HG03469 (cell line): ENCODE results near the gene ADARB2.
"Not testable (repeated sequence)": the region's sequence is repeated elsewhere in the genome, so short reads cannot be mapped to it uniquely, and the experiment has no call there.

Experiments used
- ATAC-seq: cut with Tn5 transposase; IDR thresholded peaks from one replicate; pipeline ENCODE4 v1.9.1; 2021; ENCODE audit warnings: mild to moderate bottlenecking, moderate library complexity, moderate number of reproducible peaks; ENCODE audit not compliant: unreplicated experiment

ADARB2 gene

DNA sequence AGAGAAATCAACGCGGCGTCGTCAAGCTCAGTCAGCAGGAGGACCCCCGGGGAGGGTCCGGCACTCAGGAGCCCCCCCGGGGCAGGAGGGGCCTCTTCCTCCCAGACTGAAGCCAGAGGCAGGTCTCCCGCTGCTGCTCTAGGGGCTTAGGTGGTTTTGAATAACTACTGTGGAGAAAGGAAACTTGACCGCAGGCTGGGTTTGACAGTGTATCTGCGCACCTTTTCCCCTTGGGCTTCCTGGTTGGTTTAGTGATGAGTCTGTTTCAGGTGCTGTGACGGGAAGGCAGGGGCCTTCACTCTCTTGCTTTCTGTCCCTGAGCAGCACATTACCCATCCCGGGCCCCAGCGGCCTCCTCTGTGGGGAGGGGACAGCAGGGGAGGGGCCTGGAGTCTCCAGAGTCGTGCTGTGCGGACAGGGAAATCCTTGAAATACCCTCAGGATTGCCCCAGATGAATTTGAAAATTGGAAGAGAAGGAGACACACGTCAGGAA, 262.2 kb downstream of the ADARB2 start:
- ATAC-seq = no peak

DNA sequence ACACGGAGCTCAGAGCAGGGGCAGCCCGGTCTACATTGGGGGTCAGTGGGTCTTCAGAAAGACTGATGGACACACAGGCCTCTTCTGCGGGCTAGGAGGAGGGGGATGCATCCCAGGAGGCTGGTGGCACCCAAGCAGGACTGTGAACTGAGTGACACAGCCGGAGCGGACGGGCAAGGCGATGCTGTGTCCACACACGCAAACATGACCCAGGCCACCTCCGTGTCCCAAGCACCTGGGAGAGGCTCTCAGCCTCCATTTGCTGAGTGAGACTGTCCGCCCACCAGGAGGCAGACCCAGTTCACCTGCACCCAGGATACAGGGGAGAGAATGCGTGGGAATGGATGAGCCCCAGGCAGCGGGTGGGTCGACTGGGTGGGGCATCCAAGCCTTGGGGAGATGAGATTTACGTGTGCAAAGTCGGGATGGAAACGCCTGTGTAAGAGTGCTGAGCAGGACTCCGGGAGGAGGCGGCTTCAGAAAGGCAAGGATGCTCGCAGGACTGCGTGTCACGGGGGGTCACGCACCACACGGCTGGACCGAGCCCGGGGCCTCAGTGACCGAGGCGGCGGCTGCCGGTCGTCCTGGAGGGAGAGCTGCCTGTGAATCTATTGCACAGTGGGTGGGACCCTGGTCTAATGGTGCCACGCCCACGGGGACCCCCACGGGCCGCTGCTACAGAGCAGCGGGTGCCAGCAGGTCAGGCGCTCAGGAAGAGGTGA, 262.8 kb downstream of the ADARB2 start:
- ATAC-seq = no peak

DNA sequence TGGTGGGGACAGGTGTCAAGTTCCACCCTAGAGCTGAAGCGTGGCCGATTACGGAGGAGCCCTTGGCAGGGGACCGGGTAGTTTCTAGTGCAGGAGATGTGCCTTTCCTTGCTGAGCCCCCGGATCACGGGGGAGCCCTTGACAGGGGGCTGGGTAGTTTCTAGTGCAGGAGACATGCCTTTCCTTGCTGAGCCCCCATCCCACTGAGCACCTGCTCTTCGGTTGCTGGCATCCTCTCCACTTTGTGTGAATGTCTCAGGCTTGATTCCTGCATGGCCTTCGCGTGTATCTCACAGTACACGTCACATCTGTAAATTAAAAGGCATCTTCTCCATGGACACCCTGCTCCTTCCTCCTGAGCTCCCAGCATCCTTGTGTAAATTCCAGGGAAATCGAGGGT, 263.5 kb downstream of the ADARB2 start:
- ATAC-seq = no peak

DNA sequence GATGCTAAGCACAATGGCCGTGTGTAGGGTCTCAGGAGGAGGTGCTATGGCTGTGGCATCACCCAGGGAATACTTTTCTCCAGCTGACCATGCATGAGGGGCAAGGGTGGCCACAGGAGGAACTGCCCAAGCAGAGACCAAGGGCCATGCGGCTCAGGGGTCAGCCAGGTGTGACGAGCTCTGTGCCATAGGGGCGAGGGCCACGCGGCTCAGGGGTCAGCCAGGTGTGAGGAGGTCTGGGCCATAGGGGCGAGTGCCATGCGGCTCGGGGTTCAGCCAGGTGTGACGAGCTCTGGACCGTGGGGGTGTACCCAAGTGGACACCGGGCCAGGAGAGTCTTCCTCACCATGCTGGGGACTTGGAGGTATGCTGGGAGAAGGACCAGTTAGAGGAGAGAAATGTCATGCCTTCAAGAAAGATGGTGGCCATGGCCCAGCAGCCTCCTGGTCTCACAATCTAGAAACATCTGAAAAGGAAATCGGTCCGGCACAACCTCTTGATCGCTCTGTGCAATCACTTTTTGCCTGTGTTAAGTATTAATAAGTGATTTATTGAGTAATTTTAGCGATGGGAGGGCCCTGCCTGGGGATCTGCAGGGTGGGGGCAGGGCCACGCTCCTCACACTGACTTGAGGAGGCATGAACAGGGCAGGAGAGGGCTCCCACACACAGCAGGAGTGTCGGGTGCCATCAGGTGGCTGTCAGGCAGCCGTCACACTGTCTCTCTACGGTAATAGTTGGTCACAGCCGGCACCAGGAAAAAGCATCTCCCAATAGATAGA, 265.0 kb downstream of the ADARB2 start:
- ATAC-seq = no peak

DNA sequence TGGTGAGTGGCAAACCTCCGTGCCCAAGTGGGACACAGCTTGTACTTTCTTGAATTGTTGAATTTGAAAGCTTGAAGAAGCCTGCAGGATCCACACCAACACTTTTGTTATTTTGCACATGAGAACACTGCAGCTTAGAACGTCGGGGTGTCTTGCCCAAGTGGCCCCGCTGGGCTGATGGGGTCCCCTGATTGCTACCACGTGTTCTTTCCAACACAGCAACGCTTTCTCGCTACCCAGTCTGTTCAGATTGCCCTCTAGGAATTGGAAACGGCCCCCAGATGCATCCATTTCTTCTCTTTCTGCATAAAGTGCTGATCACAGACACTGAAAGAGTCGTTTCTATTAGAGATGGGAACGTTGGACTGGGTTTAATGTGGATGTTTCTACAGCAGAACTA, 268.5 kb downstream of the ADARB2 start:
- no peak for ATAC-seq

DNA sequence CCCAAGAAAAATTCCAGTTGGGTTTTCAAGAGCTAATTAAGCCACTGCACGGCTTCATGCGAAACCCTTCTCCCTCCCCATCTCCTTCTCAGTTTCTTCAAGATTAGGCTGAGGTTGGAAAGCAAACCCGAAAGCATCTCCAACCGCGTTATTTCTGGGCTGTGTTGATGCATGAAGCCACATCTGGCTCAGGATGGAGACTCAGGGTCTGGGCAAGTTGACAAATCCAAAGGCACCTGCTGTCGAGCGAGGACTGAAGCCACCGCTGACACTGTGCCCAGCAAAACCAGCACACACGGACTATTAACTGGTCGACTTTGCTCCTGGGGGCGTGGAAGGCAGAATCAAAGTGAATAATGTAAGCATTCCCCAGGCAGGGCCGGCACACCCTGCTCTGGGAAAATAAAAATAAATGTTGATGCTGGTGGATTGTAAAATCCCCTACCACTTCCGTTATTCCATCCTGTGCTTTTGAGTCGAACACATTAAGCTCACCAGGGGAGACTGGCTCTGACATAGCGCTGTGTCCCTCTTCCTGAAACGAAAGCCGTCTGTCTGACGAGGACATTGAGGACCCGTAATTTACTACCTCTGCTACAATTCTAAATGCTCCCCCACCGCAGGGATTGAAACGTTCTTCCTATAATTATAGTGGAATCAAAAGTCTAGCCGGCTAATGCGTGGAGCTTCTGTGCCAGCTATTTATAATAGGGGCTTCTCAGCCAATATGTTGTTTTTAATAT, 269.8 kb downstream of the ADARB2 start:
- no peak for ATAC-seq

DNA sequence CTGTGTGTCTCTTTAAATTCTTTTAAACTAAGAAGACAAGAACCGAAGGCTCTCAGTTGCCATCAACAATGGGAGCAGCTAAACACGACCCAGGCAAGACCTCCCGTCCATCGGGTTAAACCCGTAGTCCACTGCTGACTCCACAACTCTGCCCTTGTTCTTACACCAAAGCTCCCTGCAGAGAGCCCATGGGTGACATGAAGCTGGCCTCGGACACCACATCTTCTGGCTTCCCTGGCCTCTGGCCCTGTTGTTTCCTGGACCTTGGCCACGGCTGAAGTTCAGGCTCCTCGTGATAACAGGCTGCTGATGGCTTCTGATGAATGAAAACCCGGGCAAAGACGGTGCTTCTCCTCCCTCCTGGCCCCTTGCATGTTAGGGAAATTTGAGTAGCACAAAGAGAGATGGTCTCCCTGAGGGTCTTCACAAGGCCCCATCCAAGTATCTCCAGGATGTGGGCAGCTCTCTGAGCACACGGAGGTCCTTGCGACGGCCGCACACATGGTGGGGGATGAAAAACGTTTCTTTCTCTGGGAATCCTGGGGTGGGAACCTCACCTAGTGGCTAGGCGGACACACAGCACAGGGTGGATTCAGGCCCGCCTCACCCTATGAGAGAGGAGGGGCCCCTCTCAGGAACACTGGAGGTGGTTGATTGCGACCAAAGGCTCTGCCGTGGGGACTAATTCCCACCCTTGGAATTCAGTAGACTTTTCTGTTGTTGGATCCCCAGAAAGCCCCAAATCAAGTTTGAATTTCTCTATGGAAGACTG, 271.1 kb downstream of the ADARB2 start:
- no peak for ATAC-seq

DNA sequence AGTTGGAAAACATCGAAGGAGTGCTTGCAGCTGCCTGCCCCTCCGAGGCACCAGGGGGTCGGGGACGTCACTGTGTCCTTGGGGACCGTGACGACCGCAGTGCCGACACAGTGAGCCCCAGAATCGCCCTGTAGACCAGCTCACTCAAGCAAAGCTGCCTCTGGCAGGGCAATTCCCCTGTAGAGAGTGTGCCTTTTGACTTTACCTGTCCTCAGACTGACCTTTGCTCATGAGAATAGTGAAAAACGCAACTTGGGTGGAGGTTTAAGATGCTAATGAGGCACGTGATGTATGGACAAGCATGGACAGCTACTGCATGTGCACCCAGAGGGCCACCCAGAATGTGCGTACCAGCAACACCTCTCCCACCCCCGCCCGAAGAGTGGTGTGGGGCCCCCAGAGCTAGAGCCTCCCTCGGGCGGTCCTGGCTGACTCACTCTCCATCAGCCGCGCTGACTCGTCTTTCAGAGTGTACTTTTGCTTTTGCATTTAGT, 271.9 kb downstream of the ADARB2 start:
- no peak for ATAC-seq

DNA sequence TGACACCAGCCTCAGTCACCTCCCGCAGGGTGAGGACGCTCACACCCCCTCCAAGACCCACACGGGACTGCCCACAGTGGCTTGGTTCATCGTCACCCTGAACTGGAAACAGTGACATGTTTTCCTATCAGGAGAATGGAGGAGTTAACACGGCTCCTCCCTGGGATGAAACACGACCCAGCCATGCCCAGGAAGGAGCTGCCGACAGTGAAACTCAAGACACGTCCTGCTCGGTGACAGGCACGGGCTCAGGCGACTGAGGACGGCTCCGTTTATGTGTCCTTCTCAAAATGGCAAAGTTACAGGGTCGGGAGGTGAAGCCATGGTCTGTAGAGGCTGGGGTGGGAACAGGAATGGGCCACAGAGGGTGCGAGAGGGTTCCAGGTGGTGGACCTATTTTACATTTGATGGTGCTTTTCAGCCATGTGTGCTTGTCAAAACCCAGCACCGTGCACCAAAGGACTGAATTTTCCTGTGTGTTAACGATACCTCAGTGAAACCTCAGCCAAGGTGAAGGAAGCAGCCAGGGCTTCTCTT, 272.4 kb downstream of the ADARB2 start:
- no peak for ATAC-seq

DNA sequence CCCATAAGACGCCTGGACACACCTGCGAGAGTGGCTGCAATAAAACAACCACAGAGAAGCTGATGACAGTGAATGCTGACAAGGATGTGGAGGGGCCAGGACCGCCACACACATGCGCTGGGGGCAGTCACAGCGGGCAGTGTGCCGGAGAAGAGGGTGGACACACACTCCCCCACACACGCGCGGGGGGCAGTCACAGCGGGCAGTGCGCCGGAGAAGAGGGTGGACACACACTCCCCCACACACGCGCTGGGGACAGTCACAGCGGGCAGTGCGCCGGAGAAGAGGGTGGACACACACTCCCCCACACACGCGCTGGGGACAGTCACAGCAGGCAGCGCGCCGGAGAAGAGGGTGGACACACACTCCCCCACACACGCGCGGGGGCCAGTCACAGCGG, 273.4 kb downstream of the ADARB2 start:
- not testable (repeated sequence) for ATAC-seq

DNA sequence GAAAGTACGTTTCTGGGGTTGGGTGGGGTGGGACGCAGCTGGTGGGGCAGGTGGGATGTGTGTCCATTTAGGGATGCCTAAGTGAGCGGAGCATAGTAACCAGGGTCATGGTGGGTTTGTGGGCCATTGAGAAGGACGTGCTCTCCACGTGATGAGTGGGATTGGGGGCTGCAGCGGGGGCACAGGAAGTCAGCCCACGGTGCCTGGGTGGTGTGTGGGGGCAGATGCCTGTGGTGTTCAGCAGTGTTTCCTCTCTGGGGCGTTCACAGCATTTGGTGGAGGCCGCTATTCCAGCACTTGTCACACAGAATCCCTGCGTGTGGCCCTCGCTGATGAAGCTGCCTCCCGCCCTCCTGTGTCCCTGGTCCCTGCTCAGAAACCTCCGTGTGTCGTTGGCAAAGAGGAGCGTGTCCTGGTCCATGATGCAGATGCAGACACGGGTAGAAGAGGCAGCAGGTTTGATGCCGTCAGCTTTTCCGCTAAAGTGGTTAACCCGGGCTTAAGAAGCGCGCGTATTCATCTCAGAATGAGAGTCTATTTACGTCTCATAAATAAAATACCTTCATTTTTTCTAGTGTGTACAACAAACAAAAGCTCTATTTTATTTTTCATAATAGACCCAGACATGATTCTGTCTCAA, 274.2 kb downstream of the ADARB2 start:
- no peak for ATAC-seq

DNA sequence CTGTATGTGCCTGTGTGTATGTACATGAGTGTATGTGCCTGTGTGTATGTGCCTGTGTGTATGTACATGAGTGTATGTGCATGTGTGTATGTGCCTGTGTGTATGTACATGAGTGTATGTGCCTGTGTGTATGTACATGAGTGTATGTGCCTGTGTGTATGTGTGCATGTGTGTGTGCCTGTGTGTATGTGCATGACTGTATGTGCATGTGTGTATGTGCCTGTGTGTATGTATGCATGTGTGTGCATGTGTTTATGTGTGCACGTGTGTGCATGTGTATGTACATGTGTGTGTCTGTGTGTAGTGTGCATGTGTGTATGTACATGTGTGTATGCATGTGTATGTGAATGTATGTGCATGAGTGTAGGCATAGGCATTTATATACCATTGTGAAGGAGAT, 274.8 kb downstream of the ADARB2 start:
- ATAC-seq = no peak

DNA sequence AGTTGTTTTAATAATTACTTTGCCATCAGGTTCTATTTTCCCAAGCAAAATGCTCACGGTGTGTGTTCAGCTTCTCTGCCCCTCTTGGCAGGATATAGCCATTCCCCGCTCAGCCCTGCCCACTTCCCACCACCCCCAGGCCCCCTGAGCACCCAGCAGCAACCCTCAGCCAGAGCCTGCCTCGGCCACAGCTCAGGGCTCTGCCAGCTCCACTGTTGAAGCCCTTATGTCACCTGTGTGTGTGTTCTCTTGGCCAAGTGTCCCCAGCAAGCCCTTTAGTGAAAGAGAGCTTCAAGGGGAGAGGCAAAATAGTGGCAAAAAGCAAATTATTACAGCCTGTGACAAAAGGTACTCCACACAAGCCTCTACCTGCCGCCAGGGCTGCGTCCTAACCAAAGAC, 275.3 kb downstream of the ADARB2 start:
- no peak for ATAC-seq

DNA sequence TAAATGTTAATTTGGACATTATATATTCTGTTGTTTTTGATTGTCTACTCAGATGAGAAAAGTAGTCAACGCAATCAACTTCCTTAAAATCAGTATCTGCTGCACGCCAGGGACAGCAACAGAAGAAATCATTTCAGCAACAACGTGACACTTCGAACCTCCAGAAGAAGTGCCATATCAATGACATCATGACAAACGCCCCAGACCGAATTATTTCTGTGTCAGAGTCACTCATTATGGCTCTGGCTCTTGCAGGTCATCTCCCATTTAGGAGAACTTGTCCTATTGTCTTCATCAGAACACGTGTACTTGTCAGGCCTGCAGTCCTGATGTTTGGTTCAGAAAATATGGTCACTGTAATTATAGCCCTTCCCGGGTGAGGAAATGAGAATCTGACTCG, 276.3 kb downstream of the ADARB2 start:
- no peak for ATAC-seq

DNA sequence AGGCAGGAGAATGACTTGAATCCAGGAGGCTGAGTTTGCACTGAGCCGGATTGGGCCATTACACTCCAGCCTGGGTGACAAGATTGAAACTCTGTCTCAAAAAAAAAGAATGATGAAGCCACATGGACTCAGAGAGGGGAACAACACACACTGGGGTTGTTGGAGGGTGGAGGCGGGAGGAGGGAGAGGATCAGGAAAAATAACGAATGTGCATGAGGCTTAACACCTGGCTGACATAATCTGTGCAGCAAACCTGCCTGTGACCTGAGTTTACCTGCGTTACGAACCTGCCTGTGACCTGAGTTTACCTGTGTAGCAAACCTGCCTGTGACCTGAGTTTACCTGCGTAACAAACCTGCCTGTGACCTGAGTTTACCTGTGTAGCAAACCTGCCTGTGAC, 277.7 kb downstream of the ADARB2 start:
- ATAC-seq = not testable (repeated sequence)

DNA sequence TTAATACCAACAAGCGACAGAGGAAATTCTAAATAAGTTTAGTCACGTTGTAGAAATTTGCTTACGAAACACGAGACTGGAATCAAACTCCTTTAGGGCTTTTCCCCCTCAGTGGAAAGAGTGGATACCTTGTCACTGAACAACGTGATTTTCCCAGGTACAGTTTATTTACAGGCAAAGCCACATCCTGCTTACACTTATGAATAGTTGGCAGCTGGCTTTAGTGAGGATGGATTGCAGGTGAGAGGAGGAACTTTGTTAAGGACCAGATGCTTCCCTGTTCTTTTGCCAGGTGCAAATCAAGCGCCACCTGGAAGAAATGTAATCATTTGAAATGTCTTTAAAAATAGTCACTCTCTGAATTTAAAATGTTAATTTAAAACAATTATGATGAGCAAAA, 282.4 kb downstream of the ADARB2 start:
- ATAC-seq = no peak

DNA sequence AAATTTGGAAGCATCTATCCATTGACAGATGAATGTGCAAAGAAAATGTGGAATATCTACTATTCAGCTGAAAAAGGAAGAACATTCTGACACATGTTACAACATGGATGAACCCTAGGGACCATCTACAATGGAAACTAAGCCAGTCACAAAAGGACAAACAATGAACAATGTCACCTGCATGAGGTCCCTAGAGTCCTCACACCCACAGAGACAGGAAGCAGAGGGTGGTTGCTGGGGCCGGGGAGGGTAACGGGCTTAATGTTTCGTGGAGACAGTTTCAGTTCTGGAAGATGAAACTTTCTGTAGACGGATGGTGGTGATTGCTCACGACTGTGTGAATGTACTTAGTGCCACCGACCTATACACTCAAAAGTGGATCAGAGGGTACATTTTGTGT, 282.9 kb downstream of the ADARB2 start:
- ATAC-seq = peak; percentile 89

DNA sequence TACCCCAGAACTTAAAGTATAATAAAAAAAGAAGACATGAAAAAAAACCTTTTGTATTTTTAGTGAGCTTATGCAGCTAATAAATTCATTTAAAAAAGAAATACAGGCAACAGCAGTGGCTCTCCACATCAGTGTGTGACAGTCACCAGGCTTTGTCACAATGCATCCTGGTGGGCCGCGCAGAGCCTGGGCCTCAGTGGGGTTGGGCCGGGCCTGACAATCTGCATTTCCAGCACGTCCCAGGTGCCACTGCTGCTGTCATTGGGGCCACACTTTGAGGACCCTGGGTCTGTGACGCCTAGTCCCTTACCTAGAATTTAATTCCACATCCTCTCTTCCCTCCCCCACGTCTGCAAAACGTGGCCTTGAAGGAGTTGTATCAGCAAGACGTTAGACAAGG, 284.5 kb downstream of the ADARB2 start:
- ATAC-seq = no peak

DNA sequence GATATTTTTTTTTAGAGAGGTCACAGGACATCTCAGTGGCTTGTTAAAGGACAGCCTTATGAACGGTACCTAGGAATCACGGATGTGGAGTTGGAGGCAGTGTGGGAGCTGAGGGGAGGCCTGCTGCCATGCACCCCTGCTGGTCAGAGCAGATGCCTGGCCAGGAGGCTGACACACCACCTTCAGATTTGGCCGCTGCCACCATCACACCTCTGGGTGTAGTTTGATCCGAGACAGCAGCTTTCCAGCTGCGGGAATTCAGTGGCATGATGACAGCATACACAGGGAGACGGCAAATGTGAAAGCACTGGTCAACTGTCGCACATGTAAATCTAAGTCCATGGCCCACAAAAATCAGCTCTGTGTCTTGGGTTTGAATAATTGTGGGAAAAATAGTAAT, 285.4 kb downstream of the ADARB2 start:
- no peak for ATAC-seq

DNA sequence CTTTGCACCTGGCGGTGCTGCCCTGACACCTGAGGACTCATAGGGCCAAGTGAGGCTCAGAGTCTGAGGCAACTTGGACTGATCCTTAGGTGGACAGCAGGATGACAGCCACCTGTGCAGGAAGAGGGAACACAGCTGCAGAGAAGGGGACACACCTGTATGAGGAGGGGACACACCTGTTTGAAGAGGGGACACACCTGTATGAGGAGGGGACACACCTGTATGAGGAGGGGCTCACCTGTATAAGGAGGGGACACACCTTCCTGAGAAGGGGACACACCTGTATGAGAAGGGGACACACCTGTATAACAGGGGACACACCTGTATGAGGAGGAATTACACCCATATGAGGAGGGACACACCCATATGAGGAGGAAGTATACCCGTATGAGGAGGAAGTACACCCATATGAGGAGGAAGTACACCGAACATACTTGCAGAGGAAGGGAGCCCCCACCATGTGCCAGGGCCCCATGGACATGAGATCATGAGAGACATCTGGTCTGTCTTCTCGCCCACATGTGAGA, 285.9 kb downstream of the ADARB2 start:
- ATAC-seq = no peak
